Activated CD4-positive, alpha-beta T cell treated with anti-CD3 and anti-CD28 coated beads for 36 hours (primary cell): ENCODE measurements around the gene TSPAN2. TPM values are rescaled to one million over a fixed set of nuclear protein-coding genes. Genes with fewer than 3 reads are reported as not detected.
A peak's percentile ranks its signal among the peaks of the same experiment; 100 is the strongest.

ENCODE experiments used
- ATAC-seq: fragments of 200-7000 bp; cut with Tn5 transposase; one replicate; pipeline ENCODE4 v1.10.0; 2021; ENCODE audit warnings: mild to moderate bottlenecking, moderate library complexity
- CTCF ChIA-PET: fragments of 350-600 bp; sonication (Branson Sonifier 250); formaldehyde crosslinking; loops from one replicate; lab custom pipeline; 2021; ENCODE audit warnings: antibody characterized with exemption; lab: Charles Lee
- POLR2A ChIA-PET: fragments of 350-600 bp; sonication (Branson Sonifier 250); formaldehyde crosslinking; loops from one replicate; lab custom pipeline; 2021; ENCODE audit warnings: antibody characterized with exemption, inconsistent platforms; lab: Charles Lee
- DNase-seq: peaks from one replicate; pipeline ENCODE4 v3.0.0-alpha.2; 2020
- H3K27ac Mint-ChIP-seq: one replicate; pipeline ENCODE4 v1.8.0; 2021; ENCODE audit warnings: mixed read lengths
- H3K27me3 Mint-ChIP-seq: one replicate; pipeline ENCODE4 v1.8.0; 2021; ENCODE audit warnings: mixed read lengths
- H3K36me3 Mint-ChIP-seq: one replicate; pipeline ENCODE4 v1.8.0; 2021; ENCODE audit warnings: low read depth, mixed read lengths
- H3K4me1 Mint-ChIP-seq: one replicate; pipeline ENCODE4 v1.8.0; 2021; ENCODE audit warnings: mixed read lengths
- H3K4me3 Mint-ChIP-seq: one replicate; pipeline ENCODE4 v1.8.0; 2021; ENCODE audit warnings: mild to moderate bottlenecking, moderate library complexity, mixed read lengths
- H3K9me3 Mint-ChIP-seq: one replicate; pipeline ENCODE4 v1.8.0; 2021; ENCODE audit warnings: low read depth, mixed read lengths
- intact Hi-C, 2 experiments: fragments of 100-400 bp; cut with DNase I in 1 of 2; cut with micrococcal nuclease in 1 of 2; formaldehyde crosslinking; loops; one replicate each; pipeline versions ENCODE4 v1.14.2 to v1.15.1; 2022 to 2024; cut with DNase I, micrococcal nuclease
- total RNA-seq, 2 experiments: library from RNA; stranded (reverse); gene quantifications; one replicate each; pipeline ENCODE4 v1.2.3, GENCODE V29; 2021

Gene TSPAN2
- total RNA-seq, 2 experiments from 2014 or later, result 0.69 to 0.91 TPM

DNA sequence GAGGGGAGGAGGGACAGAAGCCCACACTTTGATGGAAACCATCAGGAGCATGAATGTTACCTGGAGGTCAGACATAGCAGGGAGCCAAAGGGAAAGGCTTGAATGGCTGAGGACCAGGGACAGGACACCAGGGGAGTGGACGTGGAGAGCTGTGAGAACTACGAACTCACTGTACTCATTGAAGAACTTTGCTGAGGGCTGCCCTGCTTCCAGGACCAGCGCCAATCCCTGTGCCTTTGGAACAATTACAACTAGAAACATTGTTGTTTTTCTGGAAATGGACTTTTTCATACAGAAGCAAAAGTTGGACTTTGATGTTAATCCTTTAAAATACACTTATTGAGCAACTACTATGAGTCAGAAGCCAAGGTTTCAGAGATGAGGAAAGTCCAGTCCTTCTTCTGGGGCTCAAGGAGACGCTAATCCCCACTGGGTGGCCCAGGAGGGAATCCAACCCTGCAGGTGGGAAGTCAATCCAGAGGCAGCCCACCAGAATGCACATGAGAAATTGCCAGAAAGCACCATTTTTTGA lies 12.9 kb downstream of the TSPAN2 start:
- ChIA-PET POLR2A (no interaction called here), CTCF (no interaction called here)
- Mint-ChIP-seq H3K4me1 (peaks cover 23% of the 10 kb centered on the region), H3K9me3 (no peaks in the 10 kb centered on the region), H3K27ac (no peak overlapping the region), H3K27me3 (no peaks in the 10 kb centered on the region), H3K4me3 (no peak overlapping the region), H3K36me3 (no peaks in the 10 kb centered on the region)
- ATAC-seq (no peak), DNase-seq (no peak)
- intact Hi-C loops, result no loop called here

DNA sequence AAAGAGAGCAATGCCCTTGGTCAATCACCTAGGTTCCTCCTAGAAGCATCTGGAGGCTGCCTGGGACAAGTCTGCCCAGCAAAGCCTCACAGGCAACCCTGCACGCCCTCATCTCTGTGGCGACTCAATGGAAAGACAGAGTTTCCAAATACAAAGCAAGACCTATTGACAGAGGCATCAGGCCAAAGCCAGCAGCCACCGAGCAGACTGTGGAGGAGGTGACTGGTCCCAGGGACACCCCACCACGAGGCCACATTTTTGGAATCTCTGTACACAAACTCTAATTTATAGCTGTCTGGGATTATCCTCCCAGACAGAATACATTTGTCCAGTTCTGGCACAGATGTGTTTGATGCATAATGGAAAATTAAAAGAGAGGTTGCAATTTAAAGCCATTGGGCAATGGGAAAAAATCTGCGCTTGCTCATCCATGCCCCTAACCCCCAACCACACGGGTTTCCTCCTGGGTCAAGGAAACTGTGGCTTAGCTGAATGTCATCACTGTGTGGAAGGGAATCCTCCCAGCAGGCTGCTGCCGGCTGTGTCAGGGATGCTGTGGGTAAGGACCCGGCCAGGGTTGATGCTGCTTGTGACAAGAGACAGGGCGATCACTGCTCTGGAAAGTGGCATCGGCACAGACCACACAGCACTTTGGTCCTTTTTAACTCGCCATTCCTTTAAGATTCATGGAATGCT lies 14.3 kb downstream of the TSPAN2 start:
- Mint-ChIP-seq H3K4me1 (peaks cover 36% of the 10 kb centered on the region), H3K27ac (no peak overlapping the region), H3K4me3 (no peak overlapping the region), H3K36me3 (no peaks in the 10 kb centered on the region), H3K9me3 (no peaks in the 10 kb centered on the region), H3K27me3 (no peaks in the 10 kb centered on the region)
- intact Hi-C loops, result no loop called here
- ATAC-seq, result no peak
- ChIA-PET POLR2A (no interaction called here), CTCF (interaction anchor here (0.7 to 2.1 kb wide), 2 partner anchors 10 to 22 kb away, joined by 4 read pairs; no protein-coding TSS in a partner anchor)
- no peak for DNase-seq

DNA sequence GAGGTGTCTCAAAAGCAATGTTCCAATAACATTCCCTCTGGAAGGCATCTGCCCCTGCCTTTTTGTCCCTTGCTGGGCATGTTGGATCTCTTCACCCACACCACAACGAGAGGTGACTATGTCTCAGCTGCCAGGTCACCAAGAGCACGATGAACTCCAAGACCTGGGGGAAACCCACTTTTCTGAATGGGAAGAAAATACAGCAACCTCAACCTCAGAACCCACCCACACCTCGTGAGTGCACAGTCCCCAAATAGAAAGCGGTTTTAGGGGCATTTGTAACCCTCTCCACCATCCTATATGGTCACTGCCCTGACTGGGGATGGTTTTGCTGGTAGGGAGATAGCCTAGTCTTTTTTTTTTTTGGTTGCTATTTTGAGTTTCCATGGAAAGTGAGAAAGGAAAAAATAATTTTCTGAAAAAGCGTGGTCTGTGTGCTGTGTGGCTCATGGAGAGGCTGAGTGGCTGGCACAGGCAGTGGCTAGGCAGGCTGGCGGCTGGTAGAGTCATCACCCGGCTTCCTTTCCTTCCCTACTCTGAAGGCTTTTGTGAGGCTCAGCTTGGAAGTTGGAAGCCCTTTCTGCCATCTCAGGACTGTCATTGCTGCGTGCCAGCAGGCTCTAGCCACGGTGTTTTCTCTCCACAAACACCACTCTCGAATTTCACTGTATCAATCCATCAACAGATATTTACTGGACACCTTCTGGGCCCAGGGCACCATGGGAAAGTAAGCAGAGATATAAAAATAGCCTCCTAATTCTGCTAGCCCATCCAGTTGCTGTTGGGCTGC lies 15.8 kb downstream of the TSPAN2 start:
- H3K4me3 Mint-ChIP-seq, result no peak overlapping the region
- ChIA-PET CTCF (interaction anchor here (1.0 kb wide), 1 partner anchor 17 kb away, joined by 3 read pairs; no protein-coding TSS in a partner anchor), POLR2A (no interaction called here)
- ATAC-seq (peak; percentile 54), DNase-seq (peak; percentile 38)
- no peaks in the 10 kb centered on the region for H3K36me3 Mint-ChIP-seq
- H3K27me3 Mint-ChIP-seq, result no peaks in the 10 kb centered on the region
- H3K27ac Mint-ChIP-seq, result no peak overlapping the region
- intact Hi-C loops, result no loop called here
- H3K4me1 Mint-ChIP-seq, result peaks cover 39% of the 10 kb centered on the region
- no peaks in the 10 kb centered on the region for H3K9me3 Mint-ChIP-seq

DNA sequence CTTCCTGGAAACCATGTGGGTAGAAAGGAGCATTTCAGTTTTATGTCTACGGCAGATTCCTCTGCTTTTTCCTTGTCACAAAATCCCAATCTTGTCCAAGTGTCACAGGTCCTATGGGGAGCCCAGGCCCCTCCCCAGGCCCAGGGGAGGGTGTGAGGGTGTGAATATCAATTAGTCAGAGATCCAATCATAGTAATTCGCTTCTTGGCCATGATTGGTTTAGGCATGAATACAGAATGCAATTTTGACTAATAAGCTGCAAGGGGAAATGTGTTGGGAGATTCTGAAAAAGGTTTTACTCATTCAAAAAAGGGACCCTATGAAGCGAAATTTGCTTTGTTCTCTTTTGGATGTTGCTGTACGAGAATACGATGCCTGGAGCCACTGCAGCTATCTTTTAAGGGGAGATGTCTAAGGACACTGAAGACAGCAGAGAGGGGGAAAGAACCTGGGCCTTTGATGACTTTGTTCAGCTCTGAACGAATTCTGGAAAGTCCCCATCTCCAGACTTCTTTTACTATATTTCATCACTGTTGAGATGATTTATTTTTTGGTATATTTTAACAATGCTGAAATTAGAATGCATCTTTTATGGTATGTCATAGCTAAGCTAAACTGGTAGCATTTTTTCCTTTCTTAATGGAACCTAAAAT lies 18.2 kb downstream of the TSPAN2 start:
- H3K4me3 Mint-ChIP-seq, result no peak overlapping the region
- no peak overlapping the region for H3K27ac Mint-ChIP-seq
- H3K9me3 Mint-ChIP-seq, result no peaks in the 10 kb centered on the region
- DNase-seq (no peak), ATAC-seq (peak; percentile 62)
- no peaks in the 10 kb centered on the region for H3K27me3 Mint-ChIP-seq
- no peaks in the 10 kb centered on the region for H3K36me3 Mint-ChIP-seq
- ChIA-PET POLR2A (no interaction called here), CTCF (interaction anchor here (1.3 kb wide), 1 partner anchor 91 kb away, joined by 4 read pairs; no protein-coding TSS in a partner anchor)
- intact Hi-C loops, result no loop called here
- peaks cover 39% of the 10 kb centered on the region for H3K4me1 Mint-ChIP-seq

DNA sequence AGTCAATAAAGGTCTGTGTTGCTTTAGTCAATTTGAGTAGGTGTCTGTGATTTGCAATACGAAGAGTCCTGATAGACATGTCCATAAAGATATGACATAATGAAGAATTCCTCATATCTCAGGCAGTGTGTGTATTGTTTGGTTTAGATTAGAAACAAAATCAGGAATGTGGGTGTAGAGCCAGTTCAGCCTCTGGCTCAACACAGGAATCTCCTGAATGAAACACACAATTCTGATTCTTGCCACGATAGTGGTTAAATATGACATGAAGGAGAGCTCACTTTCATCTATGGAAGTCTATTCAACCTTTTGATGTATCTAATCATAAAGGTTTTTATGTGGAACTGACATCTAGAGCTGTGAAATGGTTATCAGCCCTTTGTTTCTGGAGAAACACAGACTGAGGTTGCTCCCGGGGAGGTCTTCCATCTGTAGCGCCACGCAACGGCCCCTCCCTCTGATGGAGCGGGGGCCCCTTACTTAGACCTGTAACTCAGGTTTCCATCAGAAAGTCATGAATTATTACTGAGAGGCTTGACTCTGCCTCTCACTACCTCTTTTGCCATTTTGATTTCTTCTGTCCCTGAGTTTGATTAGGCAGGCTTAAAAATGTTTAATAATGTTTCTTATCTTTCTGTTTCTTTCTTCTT lies 19.5 kb downstream of the TSPAN2 start:
- Mint-ChIP-seq H3K9me3 (no peaks in the 10 kb centered on the region), H3K27me3 (no peaks in the 10 kb centered on the region), H3K27ac (no peak overlapping the region), H3K36me3 (no peaks in the 10 kb centered on the region), H3K4me3 (no peak overlapping the region), H3K4me1 (peaks cover 33% of the 10 kb centered on the region)
- ChIA-PET POLR2A (no interaction called here), CTCF (interaction anchor here (1.4 kb wide), 1 partner anchor 90 kb away, joined by 3 read pairs; no protein-coding TSS in a partner anchor)
- DNase-seq (no peak), ATAC-seq (no peak)
- intact Hi-C loops, result loop anchor here in 1 of 2 experiments (10.0 kb wide), 1 partner anchor 1095 kb away; the partner anchor contains the start of gene OLFML3

DNA sequence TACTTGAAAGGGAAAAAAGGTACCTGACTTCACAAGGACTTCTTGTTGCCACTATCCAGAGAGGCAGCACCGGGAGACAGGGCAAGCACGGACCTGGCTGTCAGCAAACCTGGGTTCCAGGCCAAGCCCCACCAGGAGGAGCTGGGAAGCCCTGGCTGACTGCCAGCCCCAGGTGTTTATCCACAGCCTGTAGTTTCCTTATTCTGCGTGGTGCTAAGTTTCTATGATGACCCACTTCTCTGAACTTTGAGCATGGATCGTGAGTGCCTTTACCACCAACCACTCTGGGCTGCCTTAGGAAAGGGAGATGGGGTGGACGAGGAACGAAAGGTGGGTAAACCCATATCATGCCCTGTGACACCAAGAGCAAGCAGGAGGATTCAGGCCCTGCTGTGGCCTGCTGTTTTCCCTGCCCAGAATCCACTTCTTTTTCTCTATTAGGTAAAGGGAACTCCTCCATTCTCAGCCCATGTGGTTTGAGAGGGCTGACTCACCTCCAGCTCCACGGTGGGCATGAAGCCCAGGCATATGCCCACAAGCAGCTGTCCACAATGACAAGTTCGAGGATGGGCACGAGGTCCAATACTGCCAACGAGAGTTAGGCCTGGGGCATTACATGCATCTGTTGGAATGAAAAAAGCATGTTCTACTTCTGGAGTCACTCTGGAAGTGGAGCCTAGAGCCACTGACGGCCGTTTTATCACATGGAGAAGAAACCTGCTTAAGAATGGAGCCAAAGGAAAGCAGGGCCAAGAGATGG lies 20.3 kb downstream of the TSPAN2 start:
- intact Hi-C loops, result loop anchor here in 1 of 2 experiments (10.0 kb wide), 1 partner anchor 1094 kb away; the partner anchor contains the start of gene OLFML3
- no peaks in the 10 kb centered on the region for H3K9me3 Mint-ChIP-seq
- ATAC-seq (no peak), DNase-seq (no peak)
- H3K4me3 Mint-ChIP-seq, result no peak overlapping the region
- no peaks in the 10 kb centered on the region for H3K27me3 Mint-ChIP-seq
- ChIA-PET CTCF (interaction anchor here (1.4 kb wide), 1 partner anchor 89 kb away, joined by 3 read pairs; no protein-coding TSS in a partner anchor), POLR2A (no interaction called here)
- no peak overlapping the region for H3K27ac Mint-ChIP-seq
- H3K4me1 Mint-ChIP-seq, result peaks cover 39% of the 10 kb centered on the region
- no peaks in the 10 kb centered on the region for H3K36me3 Mint-ChIP-seq

DNA sequence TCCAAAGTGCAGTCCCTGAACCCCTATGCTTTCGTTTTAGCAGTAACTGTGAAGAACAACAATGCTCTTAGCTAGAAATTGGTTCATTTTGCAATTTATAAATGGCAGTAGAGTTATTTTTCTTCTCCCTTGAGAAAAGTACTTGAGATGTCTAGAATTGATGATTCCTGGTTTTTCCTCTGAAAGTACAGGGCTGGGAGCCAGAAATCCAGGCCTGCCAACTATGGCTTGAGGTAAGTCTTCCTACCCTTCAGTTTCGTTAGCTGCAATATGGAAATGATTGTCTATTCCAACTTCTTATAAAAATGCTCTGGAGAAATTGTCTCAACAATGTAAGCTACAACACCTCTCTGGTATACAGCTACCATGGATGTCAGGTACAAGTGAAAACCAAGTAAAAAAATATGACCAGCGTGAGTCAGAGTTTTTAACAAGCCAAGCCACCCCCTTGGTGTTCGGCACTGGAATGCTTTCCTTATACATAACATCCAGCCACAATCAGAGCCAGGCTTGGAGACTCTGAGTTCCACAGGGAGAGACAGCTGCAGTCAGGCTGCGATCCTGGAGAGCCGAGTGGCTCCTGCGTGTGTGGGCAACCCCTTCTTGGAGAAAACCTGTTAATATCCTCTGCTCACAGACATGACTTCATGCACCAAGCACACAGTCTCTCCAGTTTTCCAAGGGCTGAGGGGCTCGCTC lies 22.0 kb downstream of the TSPAN2 start:
- ATAC-seq (no peak), DNase-seq (no peak)
- no peaks in the 10 kb centered on the region for H3K36me3 Mint-ChIP-seq
- no peaks in the 10 kb centered on the region for H3K27me3 Mint-ChIP-seq
- H3K27ac Mint-ChIP-seq, result no peak overlapping the region
- H3K4me3 Mint-ChIP-seq, result no peak overlapping the region
- ChIA-PET POLR2A (no interaction called here), CTCF (interaction anchor here (0.6 to 1.4 kb wide), 3 partner anchors 14 to 279 kb away, joined by 3 to 4 read pairs (median 3); no protein-coding TSS in a partner anchor)
- peaks cover 47% of the 10 kb centered on the region for H3K4me1 Mint-ChIP-seq
- H3K9me3 Mint-ChIP-seq, result peaks cover 4% of the 10 kb centered on the region
- intact Hi-C loops, result loop anchor here in 1 of 2 experiments (10.0 kb wide), 1 partner anchor 1093 kb away; the partner anchor contains the start of gene OLFML3

DNA sequence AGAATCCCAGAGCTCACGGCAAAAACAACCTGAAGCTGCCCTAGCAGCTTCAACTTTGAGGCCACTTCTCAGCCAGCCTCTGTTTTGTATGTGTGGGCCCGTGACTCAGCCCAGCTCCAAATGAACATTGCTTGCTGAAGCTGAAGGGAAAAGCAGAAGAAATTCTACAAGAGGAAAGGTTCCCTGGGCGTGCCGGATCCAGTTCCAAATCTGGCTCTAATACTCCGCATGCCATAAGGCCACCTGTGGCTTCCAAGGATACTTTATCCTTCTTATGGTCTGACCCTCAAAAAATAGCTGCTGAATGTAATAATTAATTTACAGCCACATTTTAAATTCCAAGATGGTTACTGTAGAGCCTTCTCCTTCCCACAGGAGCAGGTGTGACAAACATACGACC lies 24.3 kb downstream of the TSPAN2 start:
- ATAC-seq (no peak), DNase-seq (no peak)
- peaks cover 43% of the 10 kb centered on the region for H3K4me1 Mint-ChIP-seq
- H3K27ac Mint-ChIP-seq, result no peak overlapping the region
- H3K4me3 Mint-ChIP-seq, result no peak overlapping the region
- intact Hi-C loops, result loop anchor here in 1 of 2 experiments (10.0 kb wide), 1 partner anchor 1090 kb away; the partner anchor contains the start of gene OLFML3
- POLR2A ChIA-PET, result no interaction called here
- peaks cover 4% of the 10 kb centered on the region for H3K9me3 Mint-ChIP-seq
- H3K36me3 Mint-ChIP-seq, result no peaks in the 10 kb centered on the region
- CTCF ChIA-PET, result interaction anchor here (0.6 to 1.5 kb wide), 5 partner anchors 12 to 1729 kb away, joined by 3 to 10 read pairs (median 4); no protein-coding TSS in a partner anchor
- no peaks in the 10 kb centered on the region for H3K27me3 Mint-ChIP-seq

DNA sequence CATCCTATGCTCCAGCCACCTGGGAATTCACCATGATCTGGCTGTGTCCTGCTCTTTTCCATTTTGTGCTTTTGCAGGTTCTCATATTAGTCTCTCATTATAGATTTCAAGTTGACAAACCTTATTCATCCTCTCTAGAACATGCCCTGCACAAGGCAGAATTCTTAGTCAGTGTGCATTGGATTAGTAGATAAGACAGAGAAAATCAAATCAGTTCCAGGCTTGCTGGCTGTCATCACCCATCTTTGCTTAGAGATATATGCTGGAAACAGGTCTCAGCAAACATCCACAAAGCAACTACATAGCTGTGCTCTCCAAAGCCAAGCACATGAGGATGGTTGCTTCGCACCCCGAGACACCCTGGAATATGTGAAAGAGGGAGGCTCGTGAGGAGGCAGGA lies 24.8 kb downstream of the TSPAN2 start:
- ATAC-seq, result no peak
- Mint-ChIP-seq H3K27me3 (no peaks in the 10 kb centered on the region), H3K4me1 (peaks cover 40% of the 10 kb centered on the region), H3K36me3 (no peaks in the 10 kb centered on the region), H3K9me3 (peaks cover 4% of the 10 kb centered on the region), H3K27ac (no peak overlapping the region), H3K4me3 (no peak overlapping the region)
- DNase-seq, result no peak
- ChIA-PET CTCF (interaction anchor here (0.8 to 1.5 kb wide), 4 partner anchors 11 to 120 kb away, joined by 3 to 10 read pairs (median 4); no protein-coding TSS in a partner anchor), POLR2A (no interaction called here)
- intact Hi-C loops, result loop anchor here in 1 of 2 experiments (5.0 to 10.0 kb wide), 2 partner anchors 482 to 1090 kb away; partner anchors contain the start of genes BCAS2 and OLFML3
